Measurements from ENCODE around the gene TFF2.

Gene TFF2

DNA sequence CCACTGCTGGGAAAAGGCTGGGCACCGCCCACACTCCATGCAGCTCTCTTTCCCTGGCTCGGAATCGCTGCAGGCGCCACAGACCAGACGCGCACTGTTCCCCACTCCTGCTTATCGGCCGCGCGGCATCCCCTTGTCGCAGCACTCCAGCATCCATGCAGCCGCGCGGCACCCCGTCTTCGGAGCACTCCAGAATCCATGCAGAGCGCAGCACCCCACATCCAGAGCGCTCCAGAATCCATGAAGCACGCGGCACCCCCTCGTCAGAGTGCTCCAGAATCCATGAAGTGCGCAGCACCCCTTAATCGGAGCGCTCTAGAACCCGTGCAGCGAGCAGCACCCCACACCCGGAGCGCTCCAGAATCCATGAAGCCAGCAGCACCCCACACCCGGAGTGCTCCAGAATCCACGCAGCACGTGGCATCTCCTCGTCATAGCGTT, 45.1 kb downstream of the TFF2 start:
- DNase-seq (ENCODE audit: low spot score): no peak

GRCh38 chr21:42304556-42305454, 46.0 kb downstream of the TFF2 start:
- DNase-seq (ENCODE audit: low spot score): no peak

GRCh38 chr21:42303443-42303842, 47.4 kb downstream of the TFF2 start:
- DNase-seq (ENCODE audit: low spot score): no peak

- no peak for DNase-seq (ENCODE audit: low spot score)
These were observed 48.0 kb downstream of the TFF2 start for GRCh38 chr21:42302794-42303193.

DNA sequence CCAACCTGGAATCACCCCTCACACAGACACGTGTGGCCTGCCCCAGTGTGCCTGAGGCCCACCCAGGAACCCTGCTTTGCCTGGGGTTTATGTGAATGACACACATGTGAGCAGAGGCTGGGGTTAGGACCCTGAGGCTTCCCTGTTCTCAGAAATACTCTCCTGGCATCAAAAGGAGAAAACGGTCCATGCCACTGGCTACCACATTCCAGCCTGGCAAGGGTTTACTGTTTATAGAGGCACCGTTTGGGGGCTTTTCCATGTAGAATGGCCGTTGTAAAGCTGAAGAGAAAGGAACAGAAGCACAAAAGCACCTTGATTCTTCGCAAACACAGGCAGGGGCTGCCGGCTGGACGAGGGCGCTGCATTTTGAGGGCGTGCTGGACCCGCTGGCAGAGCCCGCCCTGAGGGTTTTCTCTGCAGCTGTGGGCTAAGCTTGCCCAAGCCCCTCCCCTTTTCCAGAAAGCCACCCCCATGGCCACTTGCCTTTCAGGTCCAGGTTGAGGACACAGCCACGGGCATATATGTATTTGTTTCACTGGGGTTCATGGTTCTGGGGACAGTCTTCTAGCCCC, 48.6 kb downstream of the TFF2 start:
- no peak for DNase-seq (ENCODE audit: low spot score)

GRCh38 chr21:42301371-42302075, 49.3 kb downstream of the TFF2 start:
- no peak for DNase-seq (ENCODE audit: low spot score)

DNA sequence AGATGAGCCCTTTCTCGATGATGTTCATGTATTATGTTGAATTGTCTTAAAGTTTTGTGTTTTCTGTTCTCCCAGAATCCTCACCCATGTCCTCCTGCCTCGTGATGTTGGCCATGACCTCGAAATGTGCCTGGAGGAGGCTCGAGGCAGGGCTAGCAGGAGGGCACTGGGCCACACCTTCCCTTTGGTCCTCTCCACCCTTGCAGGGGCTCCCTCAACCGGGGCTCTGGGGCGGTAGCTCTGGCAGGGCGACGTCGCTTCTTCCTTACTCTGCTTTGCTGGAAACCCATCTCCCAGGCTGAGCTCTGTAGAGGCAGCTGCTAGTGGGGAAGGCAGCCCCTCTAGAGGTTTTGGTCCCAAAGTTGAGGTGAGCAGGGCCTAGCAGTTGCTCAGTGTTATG, 49.8 kb downstream of the TFF2 start:
- DNase-seq (ENCODE audit: low spot score): no peak

GRCh38 chr21:42300045-42300583, 50.7 kb downstream of the TFF2 start:
- DNase-seq (ENCODE audit: low spot score): no peak

DNA sequence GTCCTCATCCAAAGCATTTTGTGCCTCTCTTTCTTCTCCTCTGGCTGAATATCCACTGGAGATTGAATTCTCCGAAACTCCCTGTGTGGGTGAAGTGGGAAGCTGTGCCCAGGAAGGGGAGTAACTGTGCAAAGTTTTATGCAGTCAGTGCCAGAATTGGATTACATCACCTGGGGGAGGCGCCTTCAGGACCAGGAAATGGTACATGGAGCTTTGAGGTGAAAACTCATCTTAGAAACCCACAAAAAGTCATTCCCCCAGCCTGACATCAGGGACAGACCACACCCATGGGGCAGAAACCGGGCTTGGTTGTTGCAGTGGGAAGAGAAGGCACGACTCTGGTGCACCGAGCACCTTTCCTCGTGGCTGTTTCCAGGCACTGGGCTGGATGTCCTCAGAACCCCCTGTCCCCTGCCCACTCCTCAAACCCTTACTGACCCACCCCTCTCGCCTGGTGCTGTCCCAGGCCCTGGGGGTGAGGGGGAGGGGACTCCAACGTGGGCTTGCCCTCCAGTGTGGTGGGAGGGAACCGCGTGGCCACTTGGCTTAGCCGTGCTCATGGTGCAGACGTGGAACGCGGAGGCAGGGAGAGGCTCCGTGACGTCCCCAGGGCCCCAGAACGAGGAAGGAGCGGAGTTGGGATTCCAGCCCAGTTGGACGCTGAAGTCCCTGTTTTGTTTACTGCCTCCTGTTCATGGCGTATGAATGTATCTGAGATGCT, 51.3 kb downstream of the TFF2 start:
- DNase-seq (ENCODE audit: low spot score): no peak

DNA sequence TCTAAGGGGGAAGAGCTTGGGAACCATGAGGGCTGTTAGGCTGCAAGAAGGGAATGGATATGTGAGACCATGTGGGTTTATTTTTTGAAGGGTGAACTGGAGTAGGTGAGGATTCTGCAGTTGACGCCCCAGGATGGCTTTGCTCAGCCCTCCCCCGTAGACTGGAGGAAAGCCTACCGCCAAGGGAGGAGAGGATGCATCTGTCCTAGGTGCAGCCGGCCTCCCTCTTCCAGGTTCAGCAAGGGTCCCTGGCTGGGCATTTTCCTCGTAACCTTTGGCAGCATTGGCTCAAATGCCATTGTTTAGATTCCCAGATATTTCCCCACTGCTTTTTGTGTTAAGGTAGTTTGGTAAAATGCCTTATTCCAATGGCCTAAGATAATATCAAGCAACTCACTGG, 52.1 kb downstream of the TFF2 start:
- DNase-seq (ENCODE audit: low spot score): no peak

- no peak for DNase-seq (ENCODE audit: low spot score)
These were observed 52.6 kb downstream of the TFF2 start for GRCh38 chr21:42298237-42298636.

GRCh38 chr21:42297377-42297776, 53.4 kb downstream of the TFF2 start:
- no peak for DNase-seq (ENCODE audit: low spot score)

DNA sequence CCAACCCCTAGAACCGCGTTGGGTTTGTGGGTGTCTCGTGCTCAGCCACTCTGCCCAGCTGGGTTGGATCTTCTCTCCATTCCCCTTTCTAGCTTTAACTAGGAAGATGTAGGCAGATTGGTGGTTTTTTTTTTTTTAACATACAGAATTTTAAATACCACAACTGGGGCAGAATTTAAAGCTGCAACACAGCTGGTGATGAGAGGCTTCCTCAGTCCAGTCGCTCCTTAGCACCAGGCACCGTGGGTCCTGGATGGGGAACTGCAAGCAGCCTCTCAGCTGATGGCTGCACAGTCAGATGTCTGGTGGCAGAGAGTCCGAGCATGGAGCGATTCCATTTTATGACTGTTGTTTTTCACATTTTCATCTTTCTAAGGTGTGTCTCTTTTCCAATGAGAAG, 54.3 kb downstream of the TFF2 start:
- no peak for DNase-seq (ENCODE audit: low spot score)

All from pons (tissue), 1 donor.